BJ (cell line): ENCODE measurements around the gene PCDHGB2. TPM values are rescaled to one million over a fixed set of nuclear protein-coding genes. Genes with fewer than 3 reads are reported as not detected.
"Not testable (repeated sequence)": the region's sequence is repeated elsewhere in the genome, so short reads cannot be mapped to it uniquely, and the experiment has no call there.

Experiments used
- CTCF ChIA-PET: fragments of 350-600 bp; formaldehyde crosslinking; extraction: SDS; loops from one replicate; lab custom pipeline; 2021; ENCODE audit warnings: antibody characterized with exemption, inconsistent platforms; lab: Yijun Ruan, JAX
- POLR2A ChIA-PET: fragments of 300-600 bp; sonication (Branson Sonifier 250); formaldehyde crosslinking; extraction: SDS; loops from one replicate; lab custom pipeline; 2021; ENCODE audit warnings: antibody characterized with exemption; lab: Charles Lee
- DNase-seq: peaks from one replicate; pipeline ENCODE4 v3.0.0-alpha.2; 2011; ENCODE audit warnings: low read depth
- H3K27me3 ChIP-seq: 2 replicates; pipeline ENCODE4 v1.6.0; 2011; ENCODE audit warnings: low read length; ENCODE audit not compliant: control insufficient read depth, insufficient read depth
- H3K36me3 ChIP-seq: 2 replicates; pipeline ENCODE4 v1.5.1; 2011; ENCODE audit warnings: low read length; ENCODE audit not compliant: control insufficient read depth, insufficient read depth
- H3K4me3 ChIP-seq: 2 replicates; pipeline ENCODE4 v1.5.1; 2011; ENCODE audit warnings: low read depth, mild to moderate bottlenecking, control low read depth, low read length
- CTCF ChIP-seq: IDR thresholded peaks from 2 replicates; pipeline ENCODE4 v1.5.1; 2011; ENCODE audit warnings: low read depth, mild to moderate bottlenecking, control low read depth, inconsistent platforms, low read length, moderate library complexity; ENCODE audit not compliant: insufficient read depth
- polyA plus RNA-seq: library from polyadenylated mRNA; depleted of rRNA; stranded (reverse); fragments of >200 nt; gene quantifications from 2 replicates; pipeline ENCODE4 v1.2.3, GENCODE V29; 2011

The PCDHGB2 gene
- polyA plus RNA-seq, 1 experiment, result 3.7 TPM

DNA sequence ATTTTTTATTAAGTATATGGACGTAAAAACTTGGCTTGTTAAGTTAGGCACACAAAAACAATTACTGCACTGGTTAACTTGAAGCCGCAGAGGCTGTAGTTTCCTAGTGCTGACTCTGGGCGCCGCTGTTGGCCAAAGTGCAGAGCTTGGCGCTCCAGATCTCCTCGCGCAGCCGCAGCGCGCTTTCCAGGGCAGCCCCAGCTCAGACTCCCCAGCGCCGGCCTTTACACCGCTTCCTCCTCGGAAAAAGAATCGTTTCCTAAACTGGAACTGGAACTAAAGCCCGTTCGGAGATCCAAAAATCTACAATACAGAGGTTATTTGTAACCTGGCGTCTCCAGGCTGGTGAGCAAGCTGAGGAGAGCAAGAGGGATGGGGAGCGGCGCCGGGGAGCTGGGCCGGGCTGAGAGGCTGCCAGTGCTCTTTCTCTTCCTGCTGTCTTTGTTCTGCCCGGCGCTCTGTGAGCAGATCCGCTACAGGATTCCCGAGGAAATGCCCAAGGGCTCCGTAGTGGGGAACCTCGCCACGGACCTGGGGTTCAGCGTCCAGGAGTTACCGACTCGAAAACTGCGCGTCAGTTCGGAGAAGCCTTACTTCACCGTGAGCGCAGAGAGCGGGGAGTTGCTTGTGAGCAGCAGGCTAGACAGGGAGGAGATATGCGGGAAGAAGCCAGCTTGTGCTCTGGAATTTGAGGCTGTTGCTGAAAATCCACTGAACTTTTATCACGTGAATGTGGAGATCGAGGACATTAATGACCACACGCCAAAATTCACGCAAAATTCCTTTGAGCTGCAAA, 38.2 kb downstream of the PCDHGB2 start, which contains the start of gene PCDHGB5:
Gene PCDHGB5 (plus strand): TSS at position 192 of the 796 bp plus-strand sequence. CDS start 181 bp downstream, at position 373.
- not testable (repeated sequence) for H3K27me3 ChIP-seq, H3K36me3 ChIP-seq, DNase-seq
- H3K4me3 ChIP-seq, result peak within 1 kb of the TSS; percentile 35
- peak; percentile 63 for TF ChIP-seq CTCF
- POLR2A ChIA-PET, result interaction anchor here (0.9 kb wide), 1 partner anchor 160 kb away, joined by 4 read pairs; no protein-coding TSS in a partner anchor
- CTCF ChIA-PET, result interaction anchor here (0.7 to 4.2 kb wide), 21 partner anchors 9 to 168 kb away, joined by 3 to 28 read pairs (median 4); partner anchors contain the start of genes PCDHGA1, PCDHGA10, PCDHGA11 and PCDHGA4

DNA sequence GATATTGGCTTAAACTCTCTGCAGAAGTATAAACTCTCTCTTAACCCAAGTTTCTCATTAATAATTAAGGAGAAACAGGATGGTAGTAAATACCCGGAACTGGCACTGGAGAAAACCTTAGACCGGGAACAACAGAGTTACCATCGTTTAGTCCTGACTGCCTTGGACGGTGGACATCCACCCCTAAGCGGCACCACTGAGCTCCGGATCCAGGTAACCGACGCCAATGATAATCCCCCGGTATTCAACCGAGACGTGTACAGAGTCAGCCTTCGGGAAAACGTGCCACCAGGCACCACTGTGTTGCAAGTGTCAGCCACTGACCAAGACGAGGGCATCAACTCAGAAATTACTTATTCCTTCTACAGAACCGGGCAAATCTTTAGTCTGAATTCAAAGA, 38.8 kb downstream of the PCDHGB2 start:
- ChIA-PET POLR2A (no interaction called here), CTCF (interaction anchor here (0.9 to 4.2 kb wide), 9 partner anchors 15 to 166 kb away, joined by 3 to 28 read pairs (median 4); partner anchors contain the start of genes PCDHGA10, PCDHGA11, PCDHGA4 and PCDHGA7)
- Histone ChIP-seq H3K4me3 (no peak overlapping the region), H3K27me3 (no peaks in the 10 kb centered on the region), H3K36me3 (no peaks in the 10 kb centered on the region; the same call in 1 of the 2 replicates)
- no peak for DNase-seq
- TF ChIP-seq CTCF, result no peak

DNA sequence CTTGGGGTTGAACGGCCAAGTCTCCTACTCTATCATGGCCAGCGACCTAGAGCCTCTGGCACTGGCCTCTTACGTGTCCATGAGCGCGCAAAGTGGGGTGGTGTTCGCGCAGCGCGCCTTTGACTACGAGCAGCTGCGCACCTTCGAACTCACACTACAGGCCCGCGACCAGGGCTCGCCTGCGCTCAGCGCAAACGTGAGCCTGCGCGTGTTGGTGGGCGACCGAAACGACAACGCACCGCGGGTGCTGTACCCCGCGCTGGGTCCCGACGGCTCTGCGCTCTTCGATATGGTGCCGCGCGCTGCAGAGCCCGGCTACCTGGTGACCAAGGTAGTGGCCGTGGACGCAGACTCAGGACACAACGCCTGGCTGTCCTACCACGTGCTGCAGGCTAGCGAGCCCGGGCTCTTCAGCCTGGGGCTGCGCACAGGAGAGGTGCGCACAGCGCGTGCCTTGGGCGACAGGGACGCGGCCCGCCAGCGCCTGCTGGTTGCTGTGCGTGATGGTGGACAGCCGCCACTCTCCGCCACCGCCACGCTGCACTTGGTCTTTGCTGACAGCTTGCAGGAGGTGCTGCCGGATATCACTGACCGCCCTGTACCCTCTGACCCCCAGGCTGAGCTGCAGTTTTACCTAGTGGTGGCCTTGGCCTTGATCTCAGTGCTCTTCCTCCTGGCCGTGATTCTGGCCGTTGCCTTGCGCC, 39.9 kb downstream of the PCDHGB2 start:
- ChIA-PET POLR2A (no interaction called here), CTCF (interaction anchor here (1.0 to 1.7 kb wide), 5 partner anchors 13 to 218 kb away, joined by 3 to 4 read pairs (median 3); partner anchors contain the start of genes PCDHB16 and PCDHGA10)
- Histone ChIP-seq H3K36me3 (no peaks in the 10 kb centered on the region; the same call in 1 of the 2 replicates), H3K4me3 (no peak overlapping the region), H3K27me3 (no peaks in the 10 kb centered on the region)
- no peak for DNase-seq
- TF ChIP-seq CTCF, result no peak

- Histone ChIP-seq H3K27me3 (no peaks in the 10 kb centered on the region), H3K36me3 (no peaks in the 10 kb centered on the region; the same call in 1 of the 2 replicates), H3K4me3 (no peak within 1 kb of the TSS)
- no peak for DNase-seq
- POLR2A ChIA-PET, result no interaction called here
- CTCF ChIA-PET, result interaction anchor here (0.6 to 1.5 kb wide), 4 partner anchors 12 to 161 kb away, joined by 3 to 8 read pairs (median 4); no protein-coding TSS in a partner anchor
- peak; percentile 35; the same call in 1 of the 2 replicates for TF ChIP-seq CTCF
Measured at GRCh38 chr5:141402553-141403243, 42.9 kb downstream of the PCDHGB2 start, which contains the start of gene PCDHGA9. PCDHGA9 (plus strand) TSS chr5:141402778; CDS start chr5:141402953, 175 bp downstream.
